Femur (tissue), 1 donor: ENCODE measurements around the gene CYP46A1.

Source experiments
- DNase-seq: peaks from one replicate; pipeline ENCODE4 v3.0.0-alpha.2; 2017

CYP46A1 gene

DNA sequence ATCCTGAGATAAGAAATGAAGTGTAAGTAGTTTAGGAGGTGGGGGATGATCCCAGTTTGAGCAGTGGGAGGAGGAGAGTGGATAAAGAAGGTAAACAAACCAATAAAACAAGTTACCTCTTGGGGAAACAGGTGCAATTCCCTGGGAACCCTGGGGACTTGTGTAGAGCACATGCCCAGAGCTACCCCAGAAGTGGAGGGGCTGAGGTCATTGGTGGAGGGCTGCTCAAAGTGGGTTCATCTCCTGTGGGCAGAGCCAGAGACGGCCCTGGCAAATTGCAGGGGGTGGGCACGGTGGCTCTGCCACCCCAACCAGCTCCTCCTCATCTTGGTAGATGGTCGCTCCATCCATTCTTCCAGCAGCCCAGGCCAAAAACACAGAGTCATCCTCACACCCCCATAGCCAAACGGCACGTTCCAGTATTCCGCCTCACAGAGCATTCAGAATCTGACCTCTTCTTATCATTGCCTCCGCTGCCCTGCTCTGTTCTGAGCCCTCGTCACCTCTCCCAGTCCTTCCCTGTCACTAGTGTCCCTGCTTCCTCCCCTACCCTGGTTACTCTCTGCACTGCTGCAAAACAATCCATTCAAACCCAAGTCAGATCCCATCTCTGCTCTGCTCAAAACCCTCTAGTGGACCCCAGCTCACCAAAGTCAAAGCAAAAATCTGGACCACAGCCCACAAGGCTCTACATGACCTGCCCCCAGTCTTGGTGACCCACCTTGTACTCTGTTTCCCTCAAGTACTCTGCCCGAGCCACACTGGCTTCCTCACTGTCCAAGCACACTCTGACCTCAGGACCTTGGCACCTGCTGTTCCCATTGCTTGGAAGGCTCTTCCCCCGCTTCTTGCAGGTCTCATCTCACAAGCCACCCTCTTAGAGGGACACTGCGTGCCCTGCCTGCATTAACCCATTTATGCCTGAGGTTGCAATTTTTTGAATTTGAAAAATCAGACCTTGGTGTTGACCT, 5.5 kb downstream of the CYP46A1 start:
- DNase-seq, result no peak

GRCh38 chr14:99690636-99691035, 6.5 kb downstream of the CYP46A1 start:
- no peak for DNase-seq

DNA sequence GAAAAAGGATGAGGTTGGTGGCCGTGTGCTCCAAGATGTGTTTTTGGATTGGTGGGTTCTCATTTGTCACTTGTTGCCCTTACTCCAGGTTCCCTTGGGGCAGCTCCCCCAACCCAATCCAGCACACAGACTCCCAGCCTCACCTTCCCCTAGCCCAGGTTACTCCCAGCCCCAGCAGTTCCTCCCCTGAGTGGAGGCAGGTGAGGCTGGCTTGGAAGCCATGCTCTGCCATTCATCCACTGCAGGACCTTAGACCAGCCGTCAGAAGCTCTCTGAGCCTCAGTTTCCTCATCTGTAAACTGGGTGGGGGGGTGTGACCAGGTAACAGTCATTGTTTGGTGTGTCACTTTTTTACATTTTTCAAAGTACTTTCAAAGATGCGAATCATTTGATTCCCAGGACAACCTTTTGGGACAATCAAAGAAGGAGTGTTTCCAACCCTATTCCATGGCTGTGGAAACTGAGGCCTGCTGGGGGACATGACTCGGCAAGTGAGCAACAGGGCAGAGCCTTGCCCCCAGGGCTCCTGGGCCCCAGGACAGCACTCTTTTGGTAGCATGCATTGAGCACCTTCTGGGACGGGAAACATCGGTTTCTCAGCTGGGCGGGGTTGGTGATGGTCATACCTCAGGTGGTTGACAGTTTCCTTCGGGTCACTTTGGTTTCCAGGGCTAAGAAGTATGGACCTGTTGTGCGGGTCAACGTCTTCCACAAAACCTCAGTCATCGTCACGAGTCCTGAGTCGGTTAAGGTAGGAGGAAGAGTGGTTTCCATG, 7.2 kb downstream of the CYP46A1 start:
- DNase-seq, result no peak

DNA sequence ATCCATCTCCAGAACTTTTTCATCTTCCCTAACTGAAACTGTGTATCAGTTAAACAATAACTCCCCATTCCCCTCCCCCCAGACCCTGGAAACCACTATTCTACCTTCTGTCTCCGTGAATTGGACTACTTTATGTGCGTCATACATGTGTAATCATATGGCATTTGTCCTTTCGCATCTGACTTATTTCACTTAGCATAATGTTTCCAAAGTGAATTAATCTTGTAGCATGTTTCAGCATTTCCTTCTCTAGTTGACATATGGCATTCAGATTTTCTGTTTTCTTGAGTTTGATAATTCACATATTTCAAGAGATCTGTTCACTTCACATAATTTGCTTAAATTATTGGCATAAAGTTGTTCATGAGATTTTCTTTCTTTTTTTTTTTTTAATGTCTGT, 9.8 kb downstream of the CYP46A1 start:
- DNase-seq, result no peak

DNA sequence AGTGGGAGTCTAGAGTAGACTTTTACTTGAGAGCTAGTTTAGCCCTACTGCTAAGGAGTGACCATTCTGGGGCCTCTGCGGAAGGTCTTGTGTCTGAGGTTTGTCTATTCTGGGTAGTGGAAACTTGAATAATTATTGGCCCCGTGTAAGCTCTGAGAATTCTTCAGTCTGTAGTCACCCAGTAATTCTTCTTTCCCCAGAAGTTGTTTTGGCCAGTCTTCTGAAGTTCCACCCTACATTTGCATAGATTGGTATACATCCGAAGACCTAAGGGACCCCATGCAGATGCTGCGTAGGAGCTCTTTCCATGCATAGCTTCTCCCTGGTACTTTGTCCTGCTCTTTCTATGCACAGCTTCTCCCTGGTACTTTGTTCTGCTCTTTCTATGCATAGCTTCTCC, 12.8 kb downstream of the CYP46A1 start:
- no peak for DNase-seq

- DNase-seq, result no peak
These were observed 14.1 kb downstream of the CYP46A1 start for GRCh38 chr14:99698236-99698635.

GRCh38 chr14:99698642-99699041, 14.5 kb downstream of the CYP46A1 start:
- DNase-seq, result no peak

- DNase-seq, result no peak
These were observed 15.1 kb downstream of the CYP46A1 start for GRCh38 chr14:99699085-99699760.

DNA sequence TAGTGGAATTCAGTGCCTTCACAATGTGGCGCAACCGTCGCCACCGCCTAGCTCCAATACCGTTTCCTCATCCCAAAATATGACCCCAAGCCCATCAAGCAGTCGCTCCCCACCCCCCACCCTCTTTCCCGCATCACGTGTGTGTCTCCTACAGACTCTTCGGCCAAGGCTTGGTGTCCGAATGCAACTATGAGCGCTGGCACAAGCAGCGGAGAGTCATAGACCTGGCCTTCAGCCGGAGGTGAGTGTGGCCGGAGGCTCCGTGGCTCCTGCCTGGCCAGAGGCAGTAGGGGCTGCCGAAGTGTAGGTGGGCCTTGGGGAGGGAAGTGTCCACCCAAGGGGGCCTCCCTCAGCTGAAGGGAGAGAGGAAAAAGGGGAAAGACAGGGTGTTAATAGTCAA, 15.8 kb downstream of the CYP46A1 start:
- no peak for DNase-seq

DNA sequence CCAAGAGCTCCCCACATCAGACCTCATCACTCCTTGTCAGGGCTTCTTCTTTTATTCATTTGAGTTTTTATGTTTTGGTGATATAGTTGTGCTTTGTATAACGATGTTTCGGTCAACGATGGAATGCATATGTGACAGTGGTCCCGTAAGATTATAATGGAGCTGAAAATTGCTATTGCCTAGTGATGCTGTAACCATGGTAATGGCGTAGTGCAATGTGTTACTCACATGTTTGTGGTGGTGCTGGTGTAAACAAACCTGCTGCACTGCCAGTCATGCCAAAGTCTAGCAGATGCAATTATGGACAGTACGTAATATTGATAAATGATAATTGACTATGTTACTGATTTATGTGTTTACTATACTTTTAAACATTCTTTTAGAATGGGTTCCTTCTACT, 16.3 kb downstream of the CYP46A1 start:
- DNase-seq, result no peak

DNA sequence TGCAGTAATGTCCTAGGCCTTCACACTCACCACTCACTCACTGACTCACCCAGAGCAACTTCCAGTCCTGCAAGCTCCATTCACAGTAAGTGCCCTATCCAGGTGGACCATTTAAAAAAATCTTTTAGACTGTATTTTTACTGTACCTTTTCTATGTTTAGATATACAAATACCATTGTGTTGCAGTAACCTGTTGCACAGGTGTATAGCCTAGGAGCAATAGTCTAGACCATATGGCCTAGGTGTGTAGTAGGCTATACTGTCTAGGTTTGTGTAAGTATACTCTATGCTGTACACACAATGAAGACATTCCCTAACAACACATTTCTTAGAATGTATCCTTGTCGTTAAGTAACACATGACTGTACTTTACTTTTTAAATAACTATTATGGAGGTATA, 17.2 kb downstream of the CYP46A1 start:
- DNase-seq, result no peak

DNA sequence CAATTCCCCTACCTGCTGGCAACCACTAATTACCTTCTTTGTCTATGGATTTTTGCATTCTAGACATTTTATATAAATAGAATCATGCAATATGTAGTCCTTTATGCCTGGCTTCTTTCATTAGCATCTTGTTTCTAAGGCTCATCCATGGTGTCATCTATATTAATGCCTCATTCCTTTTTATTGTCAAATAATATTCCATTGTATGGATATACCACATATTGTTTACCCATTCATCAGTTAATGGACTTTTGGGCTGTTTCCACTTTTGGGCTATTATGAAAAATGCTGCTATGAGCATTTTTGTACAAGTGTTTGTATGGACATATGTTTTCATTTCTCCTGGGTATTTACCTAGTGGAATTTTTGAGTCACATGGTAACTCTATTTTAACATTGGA, 18.0 kb downstream of the CYP46A1 start:
- no peak for DNase-seq

GRCh38 chr14:99703381-99703780, 19.3 kb downstream of the CYP46A1 start:
- no peak for DNase-seq

- DNase-seq, result no peak
These were observed 19.9 kb downstream of the CYP46A1 start for GRCh38 chr14:99704037-99704436.

- DNase-seq, result no peak
These were observed 22.2 kb downstream of the CYP46A1 start for GRCh38 chr14:99706107-99706900.

DNA sequence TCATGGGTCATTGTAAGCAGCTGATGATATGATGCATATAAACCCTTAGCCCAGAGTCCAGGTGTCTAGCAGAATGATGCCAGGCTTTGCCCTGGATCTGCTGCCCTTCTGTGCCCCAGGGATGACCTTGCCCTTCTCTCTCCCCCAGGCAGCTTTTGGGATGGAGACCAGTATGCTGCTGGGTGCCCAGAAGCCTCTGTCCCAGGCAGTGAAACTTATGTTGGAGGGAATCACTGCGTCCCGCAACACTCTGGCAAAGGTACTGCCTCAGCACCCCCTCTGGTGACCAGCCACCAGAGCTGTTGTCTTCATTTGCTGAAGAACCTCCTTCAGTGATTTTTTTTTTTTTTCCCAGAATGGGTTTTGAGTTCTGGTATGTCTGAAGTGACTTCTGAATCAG, 23.3 kb downstream of the CYP46A1 start:
- DNase-seq, result no peak

- no peak for DNase-seq
These were observed 23.8 kb downstream of the CYP46A1 start for GRCh38 chr14:99707921-99708320.

DNA sequence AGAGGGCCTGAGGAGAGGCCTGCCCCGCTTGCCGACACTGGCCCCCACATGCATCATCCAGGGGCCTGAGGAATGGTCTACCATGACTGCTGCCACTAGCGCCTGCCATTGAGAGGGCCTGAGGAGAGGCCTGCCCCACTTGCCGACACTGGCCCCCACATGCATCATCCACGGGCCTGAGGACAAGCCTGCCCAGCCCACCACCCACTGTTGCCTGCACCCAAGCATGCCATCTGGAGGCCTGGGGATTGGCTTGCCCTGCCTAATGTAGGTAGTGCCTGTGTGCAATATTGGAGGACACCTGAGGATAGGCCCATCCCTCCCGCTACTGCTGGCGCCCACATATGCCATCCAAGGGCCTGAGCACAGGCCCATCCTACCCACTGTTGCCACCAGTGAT, 24.4 kb downstream of the CYP46A1 start:
- no peak for DNase-seq

DNA sequence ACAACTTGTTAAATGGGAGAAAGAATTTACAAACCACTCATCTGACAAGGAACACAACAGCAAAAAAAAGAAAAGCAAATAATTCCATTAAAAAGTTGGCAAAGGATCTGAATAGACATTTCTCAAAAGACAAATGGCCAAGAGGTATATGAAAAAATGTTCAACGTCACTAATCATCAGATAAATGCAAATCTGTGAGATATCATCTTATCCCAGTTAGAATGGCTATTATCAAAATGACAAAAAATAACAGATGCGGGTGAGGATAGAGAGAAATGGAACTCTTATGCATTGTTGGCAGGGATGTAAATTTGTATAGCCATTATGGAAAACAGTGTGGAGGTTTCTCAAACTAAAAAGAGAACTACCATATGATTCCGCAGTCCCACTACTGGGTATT, 29.9 kb downstream of the CYP46A1 start:
- DNase-seq, result no peak

DNA sequence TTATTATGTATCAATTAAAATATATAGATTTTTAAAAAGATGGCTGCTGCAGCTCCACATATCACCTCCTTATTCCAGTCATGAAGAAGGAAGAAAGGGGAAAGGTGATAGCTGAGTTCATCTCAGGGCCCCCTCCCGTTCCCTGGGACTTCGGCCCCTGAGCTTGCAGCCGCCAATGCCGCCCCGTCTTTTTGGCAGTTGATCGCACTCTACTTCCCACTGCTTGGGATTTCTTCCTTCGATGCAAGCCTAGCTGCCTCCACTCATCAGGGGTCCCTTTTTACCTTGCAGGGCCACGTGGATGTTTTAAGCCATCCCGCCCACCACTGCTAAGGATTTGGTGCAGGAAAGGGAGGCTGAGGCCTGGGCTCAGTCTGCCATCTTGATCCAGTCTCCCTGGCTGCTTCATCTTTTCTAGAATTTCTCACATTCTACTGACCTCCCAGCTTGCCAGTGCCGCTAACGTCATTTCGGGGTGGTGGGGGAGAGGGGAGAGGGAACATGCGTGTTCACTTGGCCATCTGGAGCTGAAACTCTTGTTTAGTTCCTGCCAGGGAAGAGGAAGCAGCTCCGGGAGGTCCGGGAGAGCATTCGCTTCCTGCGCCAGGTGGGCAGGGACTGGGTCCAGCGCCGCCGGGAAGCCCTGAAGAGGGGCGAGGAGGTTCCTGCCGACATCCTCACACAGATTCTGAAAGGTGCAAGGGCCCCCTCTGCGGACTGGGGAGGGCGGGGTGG, 31.3 kb downstream of the CYP46A1 start:
- DNase-seq, result no peak

- no peak for DNase-seq
These were observed 32.2 kb downstream of the CYP46A1 start for GRCh38 chr14:99716091-99716849.
